Liver (tissue), 9 donors: ENCODE measurements around the gene NDUFAF7. TPM values are rescaled to one million over a fixed set of nuclear protein-coding genes. Genes with fewer than 3 reads are reported as not detected.

Experiments
- DNase-seq: peaks from one replicate; pipeline ENCODE4 v3.0.0-alpha.2; 2017; ENCODE audit warnings: low spot score
- H3K27ac ChIP-seq, 2 donors: one replicate each; pipeline ENCODE4 v1.7.0; 2013; ENCODE audit warnings: inconsistent platforms in 2 of 2, low read length in 2 of 2, control low read depth in 1 of 2, low read depth in 1 of 2, mild to moderate bottlenecking in 1 of 2
- H3K27me3 ChIP-seq, 4 donors: one replicate each; pipeline versions ENCODE4 v1.6.1 to v1.7.0; 2013; ENCODE audit warnings: low read length in 3 of 4, inconsistent platforms in 1 of 4, mild to moderate bottlenecking in 1 of 4, moderate library complexity in 1 of 4; ENCODE audit not compliant: control insufficient read depth in 4 of 4, insufficient read depth in 4 of 4
- H3K36me3 ChIP-seq, 4 donors: one replicate each; pipeline versions ENCODE4 v1.6.1 to v1.7.0; 2013; ENCODE audit warnings: low read length in 3 of 4, mild to moderate bottlenecking in 3 of 4, low read depth in 1 of 4, moderate library complexity in 1 of 4; ENCODE audit not compliant: control insufficient read depth in 4 of 4, insufficient read depth in 3 of 4
- H3K4me1 ChIP-seq, 4 donors: one replicate each; pipeline versions ENCODE4 v1.6.1 to v1.7.0; 2013; ENCODE audit warnings: low read length in 3 of 4, mild to moderate bottlenecking in 3 of 4, moderate library complexity in 1 of 4; ENCODE audit not compliant: control insufficient read depth in 4 of 4, insufficient read depth in 4 of 4
- H3K4me3 ChIP-seq, 3 donors: one replicate each; pipeline versions ENCODE4 v1.6.1 to v1.7.0; 2013; ENCODE audit warnings: low read length in 3 of 3, control low read depth in 1 of 3, low read depth in 1 of 3, mild to moderate bottlenecking in 1 of 3
- H3K9ac ChIP-seq, 2 donors: one replicate each; pipeline ENCODE4 v1.7.0; 2013; ENCODE audit warnings: low read length in 2 of 2, mild to moderate bottlenecking in 2 of 2, moderate library complexity in 2 of 2, control low read depth in 1 of 2, low read depth in 1 of 2
- H3K9me3 ChIP-seq, 4 donors: one replicate each; pipeline versions ENCODE4 v1.6.1 to v1.7.0; 2013; ENCODE audit warnings: low read length in 3 of 4; ENCODE audit not compliant: control insufficient read depth in 4 of 4
- EGR1 ChIP-seq, 2 donors: IDR thresholded peaks; 2 replicates each; pipeline ENCODE4 v1.6.1; 2016 to 2018; ENCODE audit warnings: antibody characterized with exemption in 2 of 2, low read depth in 2 of 2
- FOXA1 ChIP-seq: IDR thresholded peaks from 2 replicates; pipeline ENCODE4 v1.6.1; 2016; ENCODE audit warnings: antibody characterized with exemption
- FOXA2 ChIP-seq: IDR thresholded peaks from 2 replicates; pipeline ENCODE4 v1.6.1; 2016; ENCODE audit warnings: antibody characterized with exemption
- GABPA ChIP-seq, 2 donors: IDR thresholded peaks in 1 of 2; conservative IDR thresholded peaks in 1 of 2; 2 replicates each; pipeline ENCODE4 v1.6.1; 2016; ENCODE audit warnings: antibody characterized with exemption in 2 of 2, mild to moderate bottlenecking in 1 of 2, moderate library complexity in 1 of 2
- HNF4A ChIP-seq, 2 donors: conservative IDR thresholded peaks; 2 replicates each; pipeline ENCODE4 v1.6.1; 2016; ENCODE audit warnings: antibody characterized with exemption in 2 of 2, mild to moderate bottlenecking in 2 of 2
- HNF4G ChIP-seq: IDR thresholded peaks from 2 replicates; pipeline ENCODE4 v1.6.1; 2016; ENCODE audit warnings: antibody characterized with exemption
- JUND ChIP-seq, 2 donors: IDR thresholded peaks; 2 replicates each; pipeline ENCODE4 v1.6.1; 2016; ENCODE audit warnings: antibody characterized with exemption in 2 of 2
- NR2F2 ChIP-seq: IDR thresholded peaks from 2 replicates; pipeline ENCODE4 v1.6.1; 2016; ENCODE audit warnings: antibody characterized with exemption
- RAD21 ChIP-seq, 2 donors: IDR thresholded peaks; 2 replicates each; pipeline ENCODE4 v1.6.1; 2016; ENCODE audit warnings: antibody characterized with exemption in 2 of 2, mild to moderate bottlenecking in 2 of 2
- RXRA ChIP-seq, 2 donors: IDR thresholded peaks; 2 replicates each; pipeline ENCODE4 v1.6.1; 2017 to 2018; ENCODE audit warnings: antibody characterized with exemption in 2 of 2, mild to moderate bottlenecking in 1 of 2
- SP1 ChIP-seq: IDR thresholded peaks from 2 replicates; pipeline ENCODE4 v1.6.1; 2018; ENCODE audit warnings: antibody characterized with exemption, mild to moderate bottlenecking
- TAF1 ChIP-seq: conservative IDR thresholded peaks from 2 replicates; pipeline ENCODE4 v1.6.1; 2016; ENCODE audit warnings: antibody characterized with exemption, mild to moderate bottlenecking
- YY1 ChIP-seq: IDR thresholded peaks from 2 replicates; pipeline ENCODE4 v1.6.1; 2016; ENCODE audit warnings: antibody characterized with exemption, mild to moderate bottlenecking
- WGBS: extraction: QIAGEN DNeasy Blood & Tissue Kit; methylation state at CpG from one replicate; pipeline ENCODE4 v1.1.7; 2013; 5-methylcytosine and 5-hydroxymethylcytosine counted together
- polyA plus RNA-seq, 2 donors: library from polyadenylated mRNA; stranded (reverse) in 1 of 2; unstranded in 1 of 2; fragments of 200-250 nt in 1 of 2; fragments of >200 nt in 1 of 2; fragmentation: Nextera tagmentation in 1 of 2; extraction: Ambion mirVana in 1 of 2; gene quantifications; one replicate each; pipeline versions ENCODE4 v1.2.1 to v1.2.3, GENCODE V29; 2013 to 2015
- total RNA-seq, 2 donors: library from RNA; depleted of rRNA; stranded (reverse); fragments of >200 nt; gene quantifications; one replicate each; pipeline ENCODE4 v1.2.3, GENCODE V29; 2014
- TF ChIP-seq, protein P1 (sequence below): IDR thresholded peaks from 2 replicates; pipeline ENCODE4 v1.6.1; 2016; ENCODE audit warnings: antibody characterized with exemption
- TF ChIP-seq, protein P2 (sequence below): IDR thresholded peaks from 2 replicates; pipeline ENCODE4 v1.6.1; 2016; ENCODE audit warnings: antibody characterized with exemption, mild to moderate bottlenecking
- TF ChIP-seq, protein P3 (sequence below): fragments of 150-350 bp; IDR thresholded peaks from 2 replicates; pipeline ENCODE4 v1.5.1; 2017; ENCODE audit warnings: improper control_type of control experiment, low read depth, low read length; ENCODE audit not compliant: missing input control
- TF ChIP-seq, protein P4 (sequence below): IDR thresholded peaks from 2 replicates; pipeline ENCODE4 v1.6.1; 2016; ENCODE audit warnings: antibody characterized with exemption
- donor health status: healthy.
- donor health status: healthy.
- donor health status: healthy.
- donor health status: healthy.
- donor health status: healthy.

NDUFAF7 gene
- total and polyA plus RNA-seq, 4 donors: 8.7 to 13.6 (median 11.3) TPM

DNA sequence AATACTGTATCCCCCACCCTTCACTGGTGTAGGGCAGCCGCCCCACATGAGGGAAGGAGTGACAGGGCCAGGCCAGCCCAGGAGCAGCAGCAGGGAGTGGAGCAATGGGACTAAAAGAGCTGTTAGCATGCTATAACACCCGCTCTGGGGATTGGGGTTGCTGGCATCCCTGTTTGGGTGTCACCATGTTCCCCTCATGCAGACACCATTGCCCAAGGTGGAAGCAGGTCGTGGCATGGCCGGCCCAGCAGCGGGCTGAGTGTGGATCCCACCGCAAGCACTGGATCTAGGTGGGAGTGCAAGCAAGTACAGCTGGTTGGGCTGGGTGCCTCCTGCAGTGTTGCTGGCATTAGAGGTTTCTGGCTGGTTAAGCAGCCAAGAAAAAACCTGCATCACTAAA is 39.7 kb upstream of the NDUFAF7 start:
- Histone ChIP-seq H3K27ac (no peak overlapping the region), H3K27me3 (no peaks in the 10 kb centered on the region), H3K9me3 (no peaks in the 10 kb centered on the region), H3K4me3 (no peak overlapping the region), H3K36me3 (no peaks in the 10 kb centered on the region), H3K4me1 (peaks cover 0 to under 1% (median 0%) of the 10 kb centered on the region in 4 donors), H3K9ac (no peak overlapping the region)
- no peak for TF ChIP-seq EGR1 (IDR thresholded peaks at IDR 0.05; ENCODE audit: low read depth in 2 of 2)
- no peak for TF ChIP-seq JUND (IDR thresholded peaks at IDR 0.05)
- TF ChIP-seq, protein P1, sequence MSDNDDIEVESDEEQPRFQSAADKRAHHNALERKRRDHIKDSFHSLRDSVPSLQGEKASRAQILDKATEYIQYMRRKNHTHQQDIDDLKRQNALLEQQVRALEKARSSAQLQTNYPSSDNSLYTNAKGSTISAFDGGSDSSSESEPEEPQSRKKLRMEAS: no peak
- TF ChIP-seq, protein P2, sequence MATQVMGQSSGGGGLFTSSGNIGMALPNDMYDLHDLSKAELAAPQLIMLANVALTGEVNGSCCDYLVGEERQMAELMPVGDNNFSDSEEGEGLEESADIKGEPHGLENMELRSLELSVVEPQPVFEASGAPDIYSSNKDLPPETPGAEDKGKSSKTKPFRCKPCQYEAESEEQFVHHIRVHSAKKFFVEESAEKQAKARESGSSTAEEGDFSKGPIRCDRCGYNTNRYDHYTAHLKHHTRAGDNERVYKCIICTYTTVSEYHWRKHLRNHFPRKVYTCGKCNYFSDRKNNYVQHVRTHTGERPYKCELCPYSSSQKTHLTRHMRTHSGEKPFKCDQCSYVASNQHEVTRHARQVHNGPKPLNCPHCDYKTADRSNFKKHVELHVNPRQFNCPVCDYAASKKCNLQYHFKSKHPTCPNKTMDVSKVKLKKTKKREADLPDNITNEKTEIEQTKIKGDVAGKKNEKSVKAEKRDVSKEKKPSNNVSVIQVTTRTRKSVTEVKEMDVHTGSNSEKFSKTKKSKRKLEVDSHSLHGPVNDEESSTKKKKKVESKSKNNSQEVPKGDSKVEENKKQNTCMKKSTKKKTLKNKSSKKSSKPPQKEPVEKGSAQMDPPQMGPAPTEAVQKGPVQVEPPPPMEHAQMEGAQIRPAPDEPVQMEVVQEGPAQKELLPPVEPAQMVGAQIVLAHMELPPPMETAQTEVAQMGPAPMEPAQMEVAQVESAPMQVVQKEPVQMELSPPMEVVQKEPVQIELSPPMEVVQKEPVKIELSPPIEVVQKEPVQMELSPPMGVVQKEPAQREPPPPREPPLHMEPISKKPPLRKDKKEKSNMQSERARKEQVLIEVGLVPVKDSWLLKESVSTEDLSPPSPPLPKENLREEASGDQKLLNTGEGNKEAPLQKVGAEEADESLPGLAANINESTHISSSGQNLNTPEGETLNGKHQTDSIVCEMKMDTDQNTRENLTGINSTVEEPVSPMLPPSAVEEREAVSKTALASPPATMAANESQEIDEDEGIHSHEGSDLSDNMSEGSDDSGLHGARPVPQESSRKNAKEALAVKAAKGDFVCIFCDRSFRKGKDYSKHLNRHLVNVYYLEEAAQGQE: no peak
- TF ChIP-seq, protein P3, sequence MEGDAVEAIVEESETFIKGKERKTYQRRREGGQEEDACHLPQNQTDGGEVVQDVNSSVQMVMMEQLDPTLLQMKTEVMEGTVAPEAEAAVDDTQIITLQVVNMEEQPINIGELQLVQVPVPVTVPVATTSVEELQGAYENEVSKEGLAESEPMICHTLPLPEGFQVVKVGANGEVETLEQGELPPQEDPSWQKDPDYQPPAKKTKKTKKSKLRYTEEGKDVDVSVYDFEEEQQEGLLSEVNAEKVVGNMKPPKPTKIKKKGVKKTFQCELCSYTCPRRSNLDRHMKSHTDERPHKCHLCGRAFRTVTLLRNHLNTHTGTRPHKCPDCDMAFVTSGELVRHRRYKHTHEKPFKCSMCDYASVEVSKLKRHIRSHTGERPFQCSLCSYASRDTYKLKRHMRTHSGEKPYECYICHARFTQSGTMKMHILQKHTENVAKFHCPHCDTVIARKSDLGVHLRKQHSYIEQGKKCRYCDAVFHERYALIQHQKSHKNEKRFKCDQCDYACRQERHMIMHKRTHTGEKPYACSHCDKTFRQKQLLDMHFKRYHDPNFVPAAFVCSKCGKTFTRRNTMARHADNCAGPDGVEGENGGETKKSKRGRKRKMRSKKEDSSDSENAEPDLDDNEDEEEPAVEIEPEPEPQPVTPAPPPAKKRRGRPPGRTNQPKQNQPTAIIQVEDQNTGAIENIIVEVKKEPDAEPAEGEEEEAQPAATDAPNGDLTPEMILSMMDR: no peak
- TF ChIP-seq FOXA2: no peak
- TF ChIP-seq GABPA (IDR thresholded peaks at IDR 0.05 in 1 of 2, conservative IDR thresholded peaks at IDR 0.05 in 1 of 2): no peak
- no peak for TF ChIP-seq RXRA (IDR thresholded peaks at IDR 0.05)
- TF ChIP-seq FOXA1: no peak
- TF ChIP-seq HNF4A (conservative IDR thresholded peaks at IDR 0.05): no peak
- no peak for TF ChIP-seq NR2F2
- TF ChIP-seq, protein P4, sequence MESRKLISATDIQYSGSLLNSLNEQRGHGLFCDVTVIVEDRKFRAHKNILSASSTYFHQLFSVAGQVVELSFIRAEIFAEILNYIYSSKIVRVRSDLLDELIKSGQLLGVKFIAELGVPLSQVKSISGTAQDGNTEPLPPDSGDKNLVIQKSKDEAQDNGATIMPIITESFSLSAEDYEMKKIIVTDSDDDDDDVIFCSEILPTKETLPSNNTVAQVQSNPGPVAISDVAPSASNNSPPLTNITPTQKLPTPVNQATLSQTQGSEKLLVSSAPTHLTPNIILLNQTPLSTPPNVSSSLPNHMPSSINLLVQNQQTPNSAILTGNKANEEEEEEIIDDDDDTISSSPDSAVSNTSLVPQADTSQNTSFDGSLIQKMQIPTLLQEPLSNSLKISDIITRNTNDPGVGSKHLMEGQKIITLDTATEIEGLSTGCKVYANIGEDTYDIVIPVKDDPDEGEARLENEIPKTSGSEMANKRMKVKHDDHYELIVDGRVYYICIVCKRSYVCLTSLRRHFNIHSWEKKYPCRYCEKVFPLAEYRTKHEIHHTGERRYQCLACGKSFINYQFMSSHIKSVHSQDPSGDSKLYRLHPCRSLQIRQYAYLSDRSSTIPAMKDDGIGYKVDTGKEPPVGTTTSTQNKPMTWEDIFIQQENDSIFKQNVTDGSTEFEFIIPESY: no peak
- TF ChIP-seq RAD21 (IDR thresholded peaks at IDR 0.05): no peak
- TF ChIP-seq HNF4G: no peak
- WGBS: 84% methylated on average over 6 of the region's 6 CpGs
- DNase-seq: no peak

DNA sequence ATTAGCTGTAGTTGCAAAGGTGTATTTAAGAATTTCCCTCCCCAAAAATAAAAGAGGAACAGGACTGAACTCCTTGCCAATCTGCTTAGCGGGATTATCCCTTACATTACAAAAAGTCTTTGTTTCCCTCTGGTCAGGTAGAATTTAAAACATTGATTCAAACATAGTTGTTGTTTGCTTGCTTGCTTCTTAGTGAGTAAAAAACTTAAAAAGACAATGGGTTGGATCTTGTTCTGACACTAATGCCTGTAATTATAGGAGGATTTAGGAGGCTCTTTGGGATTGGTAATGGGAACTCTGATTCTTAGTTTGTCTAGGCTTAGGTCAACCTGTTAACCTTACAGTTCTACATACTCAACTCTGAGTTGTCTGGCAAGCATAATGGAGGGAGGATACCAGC is 38.9 kb upstream of the NDUFAF7 start:
- Histone ChIP-seq H3K4me1 (peaks cover 0 to 8% (median 2%) of the 10 kb centered on the region in 4 donors), H3K27ac (no peak overlapping the region), H3K9me3 (no peaks in the 10 kb centered on the region), H3K27me3 (no peaks in the 10 kb centered on the region), H3K9ac (no peak overlapping the region), H3K36me3 (no peaks in the 10 kb centered on the region), H3K4me3 (no peak overlapping the region)
- DNase-seq: no peak
- 94% methylated on average over 1 of the region's 1 CpG for WGBS
- TF ChIP-seq HNF4G (no peak), RXRA (IDR thresholded peaks at IDR 0.05) (no peak), EGR1 (IDR thresholded peaks at IDR 0.05; ENCODE audit: low read depth in 2 of 2) (no peak), JUND (IDR thresholded peaks at IDR 0.05) (no peak), YY1 (no peak), FOXA2 (no peak), TAF1 (no peak), RAD21 (IDR thresholded peaks at IDR 0.05) (no peak), SP1 (no peak)
- TF ChIP-seq, protein P3: no peak
- TF ChIP-seq, protein P2: no peak
